B cell (primary cell): ENCODE measurements around the gene POU2F2. TPM values are rescaled to one million over a fixed set of nuclear protein-coding genes. Genes with fewer than 3 reads are reported as not detected.

Experiments
- ATAC-seq: fragments of 200-7000 bp; cut with Tn5 transposase; one replicate; pipeline ENCODE4 v1.10.0; 2021; ENCODE audit warnings: low read depth, mild to moderate bottlenecking, moderate number of reproducible peaks, moderate library complexity
- CTCF ChIA-PET: fragments of 350-600 bp; sonication (Branson Sonifier 250); formaldehyde crosslinking; loops from one replicate; lab custom pipeline; 2021; ENCODE audit warnings: antibody characterized with exemption, inconsistent platforms; lab: Charles Lee
- POLR2A ChIA-PET: fragments of 350-600 bp; sonication (Branson Sonifier 250); formaldehyde crosslinking; loops from one replicate; lab custom pipeline; 2021; ENCODE audit warnings: antibody characterized with exemption; lab: Charles Lee
- DNase-seq: peaks from one replicate; pipeline ENCODE4 v3.0.0; 2013
- H2AFZ ChIP-seq: 2 replicates; pipeline ENCODE4 v1.6.1; 2012; ENCODE audit warnings: mild to moderate bottlenecking, low read depth, low read length; ENCODE audit not compliant: insufficient read depth, poor library complexity, severe bottlenecking
- H3K27ac ChIP-seq, 2 donors: 1 replicate in 1 of 2; 2 replicates in 1 of 2; pipeline ENCODE4 v1.5.1; 2012 to 2013; ENCODE audit warnings: low read length in 2 of 2, mild to moderate bottlenecking in 2 of 2, moderate library complexity in 1 of 2
- H3K27me3 ChIP-seq, 4 experiments: fragments of 200-600 bp in 1 of 4; sonication (generic) in 1 of 4; replicated peaks in 1 of 4; 1 replicate in 2 of 4; 2 replicates in 2 of 4; pipeline versions ENCODE4 v1.6.1 to v1.7.0; 2013 to 2016; ENCODE audit warnings: low read length in 3 of 4, mild to moderate bottlenecking in 2 of 4, mixed read lengths in 1 of 4, moderate library complexity in 1 of 4; ENCODE audit not compliant: insufficient read depth in 4 of 4, control insufficient read depth in 3 of 4; ENCODE audit errors: control extremely low read depth in 1 of 4
- H3K36me3 ChIP-seq, 2 experiments: replicated peaks in 1 of 2; 1 replicate in 1 of 2; 2 replicates in 1 of 2; pipeline versions ENCODE4 v1.6.1 to v1.7.1; 2013; ENCODE audit warnings: low read length in 1 of 2; ENCODE audit not compliant: insufficient read depth in 2 of 2, control insufficient read depth in 1 of 2; ENCODE audit errors: control extremely low read depth in 1 of 2, extremely low read depth in 1 of 2
- H3K4me1 ChIP-seq, 2 donors: fragments of 200-600 bp in 1 of 2; sonication (generic) in 1 of 2; 1 replicate in 1 of 2; 2 replicates in 1 of 2; pipeline versions ENCODE4 v1.5.1 to v1.6.1; 2013 to 2017; ENCODE audit warnings: low read length in 2 of 2; ENCODE audit not compliant: control insufficient read depth in 2 of 2, insufficient read depth in 2 of 2
- H3K4me2 ChIP-seq: replicated peaks from 2 replicates; pipeline ENCODE3; 2012; ENCODE audit warnings: mild to moderate bottlenecking, low read depth, low read length; ENCODE audit not compliant: poor library complexity, severe bottlenecking
- H3K4me3 ChIP-seq, 5 experiments: fragments of 200-600 bp in 1 of 5; sonication (generic) in 1 of 5; 1 replicate in 3 of 5; 2 replicates in 2 of 5; pipeline versions ENCODE4 v1.5.1 to v1.7.0; 2011 to 2016; ENCODE audit warnings: low read length in 4 of 5, mild to moderate bottlenecking in 4 of 5, low read depth in 2 of 5, control low read depth in 1 of 5, moderate library complexity in 1 of 5; ENCODE audit not compliant: insufficient read depth in 1 of 5; ENCODE audit errors: control extremely low read depth in 1 of 5, extremely low read depth in 1 of 5
- H3K79me2 ChIP-seq: fragments of 200-600 bp; sonication (generic); one replicate; pipeline ENCODE4 v1.6.0; 2016; ENCODE audit warnings: low read length; ENCODE audit not compliant: control insufficient read depth, insufficient read depth
- H3K9ac ChIP-seq: fragments of 200-600 bp; sonication (generic); 2 replicates; pipeline ENCODE4 v1.6.1; 2017; ENCODE audit warnings: mild to moderate bottlenecking, low read length, moderate library complexity
- H3K9me3 ChIP-seq, 3 donors: one replicate each; pipeline versions ENCODE4 v1.6.1 to v1.7.1; 2013; ENCODE audit warnings: low read length in 2 of 3; ENCODE audit not compliant: control insufficient read depth in 2 of 3, insufficient read depth in 1 of 3; ENCODE audit errors: control extremely low read depth in 1 of 3
- H4K20me1 ChIP-seq: 2 replicates; pipeline ENCODE4 v1.6.0; 2012; ENCODE audit warnings: mild to moderate bottlenecking, low read length; ENCODE audit not compliant: insufficient read depth, control insufficient read depth, poor library complexity, severe bottlenecking
- H3K27ac Mint-ChIP-seq: one replicate; pipeline ENCODE4 v1.8.0; 2021; ENCODE audit warnings: mixed read lengths
- H3K27me3 Mint-ChIP-seq: one replicate; pipeline ENCODE4 v1.8.0; 2021; ENCODE audit warnings: mixed read lengths
- H3K4me1 Mint-ChIP-seq: one replicate; pipeline ENCODE4 v1.8.0; 2021; ENCODE audit warnings: mixed read lengths
- H3K4me3 Mint-ChIP-seq: one replicate; pipeline ENCODE4 v1.8.0; 2021; ENCODE audit warnings: mixed read lengths
- H3K9me3 Mint-ChIP-seq: one replicate; pipeline ENCODE4 v1.8.0; 2022; ENCODE audit warnings: mixed read lengths; ENCODE audit not compliant: insufficient read depth
- CTCF ChIP-seq: fragments of 200-600 bp; IDR thresholded peaks from one replicate; pipeline ENCODE4 v1.8.0; 2022; ENCODE audit warnings: antibody characterized with exemption, mild to moderate bottlenecking
- EZH2 ChIP-seq: IDR thresholded peaks from 2 replicates; pipeline ENCODE4 v1.6.1; 2012; ENCODE audit warnings: borderline replicate concordance, low read depth, mild to moderate bottlenecking, moderate library complexity, low read length; ENCODE audit not compliant: insufficient read depth, poor library complexity, severe bottlenecking
- WGBS: methylation state at CpG from one replicate; pipeline ENCODE4 v1.1.5; 2013; ENCODE audit warnings: missing lambda C conversion rate; ENCODE audit not compliant: insufficient coverage; 5-methylcytosine and 5-hydroxymethylcytosine counted together
- intact Hi-C: fragments of 100-400 bp; cut with micrococcal nuclease; formaldehyde crosslinking; loops from one replicate; pipeline ENCODE4 v1.10.0; 2022
- polyA plus RNA-seq: library from polyadenylated mRNA; depleted of rRNA; stranded (reverse); fragments of >200 nt; gene quantifications from 2 replicates; pipeline ENCODE4 v1.2.3, GENCODE V29; 2012
- total RNA-seq, 2 donors: library from RNA; stranded (reverse); fragments of 120-200 nt in 1 of 2; gene quantifications; 1 replicate in 1 of 2; 2 replicates in 1 of 2; pipeline versions ENCODE4 v1.2.3 to v1.2.4, GENCODE V29; 2013 to 2022

The POU2F2 gene
- total and polyA plus RNA-seq, 2 donors (not counting 1 experiment from before 2014, with no cell fraction given): 152 to 170 TPM

- ATAC-seq: no peak
- H3K4me2 ChIP-seq: peak overlapping the region; percentile 74
- peaks cover 0 to 9% of the 10 kb centered on the region in 2 experiments for H3K36me3 ChIP-seq
- Mint-ChIP-seq H3K27ac (no peak overlapping the region), H3K9me3 (no peaks in the 10 kb centered on the region), H3K27me3 (no peaks in the 10 kb centered on the region), H3K4me1 (peaks cover 33% of the 10 kb centered on the region), H3K4me3 (peak overlapping the region; percentile 67)
- H3K9ac ChIP-seq: no peak overlapping the region
- TF ChIP-seq CTCF (no peak), EZH2 (no peak)
- intact Hi-C loops: no loop called here
- DNase-seq: no peak
- WGBS: 86% methylated on average over 9 of the region's 20 CpGs
- ChIA-PET CTCF (interaction anchor here (1.0 kb wide), 1 partner anchor 52 kb away, joined by 3 read pairs; no protein-coding TSS in a partner anchor), POLR2A (no interaction called here)
- H3K4me3 ChIP-seq: no peak overlapping the region
- no peaks in the 10 kb centered on the region for H3K9me3 ChIP-seq
- H3K27ac ChIP-seq: peak overlapping the region in 1 of 2 donors; percentile 68
- H3K27me3 ChIP-seq: no peaks in the 10 kb centered on the region
- peaks cover 35% of the 10 kb centered on the region for H4K20me1 ChIP-seq
- peaks cover 23% of the 10 kb centered on the region in 2 donors for H3K4me1 ChIP-seq
- no peak overlapping the region for H2AFZ ChIP-seq
- H3K79me2 ChIP-seq: peaks cover 18% of the 10 kb centered on the region
These were observed 21.6 kb upstream of the POU2F2 start for GRCh38 chr19:42153672-42154433.
